Ureter (tissue), 1 donor: Measurements from ENCODE around the gene UGT1A5. TPM values are rescaled to one million over a fixed set of nuclear protein-coding genes. Genes with fewer than 3 reads are reported as not detected.

Source experiments
- DNase-seq: peaks from one replicate; pipeline ENCODE4 v3.0.0-alpha.2; 2020; ENCODE audit warnings: low spot score
- total RNA-seq: library from RNA; stranded (reverse); gene quantifications from one replicate; pipeline ENCODE4 v1.2.4, GENCODE V29; 2023
- donor health status: DM: yes; HTN: yes; CAD: no.

Gene UGT1A5
- total RNA-seq, 1 donor from 2014 or later: 21.3 TPM

DNA sequence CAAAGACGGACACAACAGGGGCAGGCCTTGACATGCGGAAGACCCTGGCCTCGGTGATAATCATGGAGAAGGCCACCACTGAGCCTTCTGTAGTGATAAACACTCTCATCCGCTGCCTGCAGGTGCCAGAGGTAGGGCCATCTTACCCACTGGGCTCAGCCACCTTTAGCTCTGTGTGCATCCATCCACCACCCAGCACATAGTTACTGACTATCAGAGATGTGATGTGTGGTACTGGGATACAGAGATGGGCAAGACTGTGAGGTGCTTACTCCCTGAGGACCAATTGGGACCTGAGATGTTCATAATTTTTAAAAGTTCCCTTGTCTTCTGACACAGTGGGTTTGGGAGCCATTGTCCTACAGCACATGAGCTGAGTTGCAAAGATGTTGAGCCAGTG lies 67.0 kb downstream of the UGT1A5 start:
- no peak for DNase-seq

DNA sequence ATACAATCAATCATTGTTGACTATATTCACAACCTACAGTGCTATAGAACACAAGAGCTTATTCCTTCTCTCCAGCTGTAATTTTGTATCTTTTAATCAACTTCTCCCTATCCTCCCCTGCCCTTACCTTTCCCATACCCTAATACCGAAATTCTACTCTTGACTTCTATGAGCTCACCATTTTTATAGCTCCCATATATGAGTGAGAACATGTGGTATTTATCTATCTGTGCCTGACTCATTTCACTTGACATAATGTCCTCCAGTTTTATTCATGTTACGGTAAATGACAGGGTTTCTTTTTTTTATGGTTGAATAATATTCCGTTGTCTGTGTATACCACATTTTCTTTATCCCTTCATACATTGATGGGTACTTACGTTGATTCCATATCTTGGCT lies 68.1 kb downstream of the UGT1A5 start:
- no peak for DNase-seq

DNA sequence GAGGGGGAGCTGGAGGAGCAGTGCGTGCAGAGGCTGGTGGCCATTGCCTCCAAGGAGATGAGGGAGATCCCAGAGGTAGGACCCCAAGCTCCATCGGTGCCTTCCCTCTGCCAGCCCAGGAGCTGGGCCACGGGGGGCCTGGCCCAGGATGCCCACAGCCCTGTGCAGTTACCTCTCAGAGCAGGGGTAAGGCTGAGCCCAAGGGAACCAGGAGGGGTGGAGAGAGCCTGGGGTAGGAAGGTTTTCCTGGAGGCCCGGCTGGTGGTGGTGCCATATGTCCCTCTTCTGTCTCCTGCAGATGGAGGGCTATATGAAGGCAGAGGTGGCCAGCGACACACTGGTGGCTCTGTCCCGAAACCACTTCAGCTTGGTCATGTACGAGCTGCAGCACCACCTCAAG lies 76.8 kb downstream of the UGT1A5 start:
- no peak for DNase-seq

DNA sequence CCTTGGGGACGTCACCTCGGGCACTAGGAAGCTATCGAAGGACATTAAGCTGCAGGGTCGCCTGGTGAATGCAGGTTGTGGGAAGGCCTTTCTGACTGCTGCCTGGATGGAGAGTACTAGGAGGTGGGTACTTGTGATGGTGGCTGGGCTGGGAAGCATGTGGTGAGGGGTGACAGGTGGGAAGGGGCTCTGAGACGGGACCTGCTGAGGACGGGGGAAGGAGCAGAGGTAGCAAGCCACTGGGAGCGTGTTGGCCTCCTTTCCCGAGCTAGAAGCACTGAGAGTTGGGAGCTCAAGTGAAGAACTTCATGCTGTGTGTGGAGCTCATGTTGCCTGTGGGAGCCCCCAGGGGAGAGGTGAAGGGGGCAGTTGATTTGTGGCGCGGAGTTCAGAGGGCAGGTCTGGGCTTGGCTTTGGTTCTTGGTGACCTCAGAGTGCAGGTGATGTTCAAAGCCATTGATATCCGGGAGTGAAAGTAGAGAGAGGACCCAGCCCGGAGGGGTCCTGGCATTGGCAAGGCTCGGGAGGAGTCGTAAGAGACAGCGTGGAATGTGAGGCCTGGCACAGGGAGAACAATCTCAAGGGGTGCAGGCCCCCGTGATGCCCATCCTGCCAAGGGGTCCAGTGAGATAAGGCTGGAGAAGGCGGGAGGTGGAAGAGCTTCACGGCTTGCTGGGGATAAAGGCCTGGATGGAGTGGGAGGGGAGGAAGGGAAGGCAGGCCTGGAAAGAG lies 78.6 kb downstream of the UGT1A5 start:
- no peak for DNase-seq

DNA sequence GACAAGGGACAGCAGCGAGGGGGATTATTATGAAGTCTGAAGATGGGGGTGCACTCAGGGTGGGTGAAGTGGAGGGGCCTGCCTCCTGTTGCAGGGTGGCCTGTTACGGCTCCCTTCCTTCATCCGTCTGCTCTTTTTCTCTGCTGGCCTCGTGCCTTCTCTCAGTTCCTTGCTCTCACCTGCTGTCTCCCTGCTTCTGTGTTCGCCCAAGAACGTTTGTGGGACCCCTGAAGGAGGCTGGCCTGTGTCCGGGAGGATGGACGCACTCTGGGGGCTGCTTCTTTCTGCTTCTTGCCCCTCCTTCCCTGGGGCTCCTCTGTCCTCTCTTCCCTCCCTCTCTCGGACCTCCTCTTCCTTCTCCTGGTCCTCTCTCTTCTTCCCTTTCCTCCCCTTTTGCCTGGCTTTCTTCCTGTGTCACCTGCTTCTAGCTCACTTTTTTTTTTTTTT lies 79.2 kb downstream of the UGT1A5 start:
- no peak for DNase-seq

DNA sequence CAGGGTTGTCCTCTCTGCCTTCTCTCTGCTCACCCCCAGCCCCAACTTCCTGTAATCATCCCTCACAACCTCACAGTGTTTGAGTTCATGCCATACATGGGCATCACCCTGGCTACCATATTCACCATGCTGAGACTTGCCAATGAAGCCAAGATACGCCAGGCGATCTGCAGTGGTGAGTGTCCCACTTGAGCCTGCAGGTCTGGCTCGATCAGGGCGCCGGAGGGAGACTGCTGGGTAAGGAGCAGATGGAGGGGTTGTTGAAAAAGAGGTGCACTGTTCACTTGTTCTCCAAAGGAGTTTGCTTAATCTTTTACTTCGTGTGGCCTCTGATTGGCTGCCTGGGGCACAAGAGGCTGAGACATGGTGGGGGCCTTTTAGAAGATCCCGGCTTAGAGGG lies 80.0 kb downstream of the UGT1A5 start:
- no peak for DNase-seq

DNA sequence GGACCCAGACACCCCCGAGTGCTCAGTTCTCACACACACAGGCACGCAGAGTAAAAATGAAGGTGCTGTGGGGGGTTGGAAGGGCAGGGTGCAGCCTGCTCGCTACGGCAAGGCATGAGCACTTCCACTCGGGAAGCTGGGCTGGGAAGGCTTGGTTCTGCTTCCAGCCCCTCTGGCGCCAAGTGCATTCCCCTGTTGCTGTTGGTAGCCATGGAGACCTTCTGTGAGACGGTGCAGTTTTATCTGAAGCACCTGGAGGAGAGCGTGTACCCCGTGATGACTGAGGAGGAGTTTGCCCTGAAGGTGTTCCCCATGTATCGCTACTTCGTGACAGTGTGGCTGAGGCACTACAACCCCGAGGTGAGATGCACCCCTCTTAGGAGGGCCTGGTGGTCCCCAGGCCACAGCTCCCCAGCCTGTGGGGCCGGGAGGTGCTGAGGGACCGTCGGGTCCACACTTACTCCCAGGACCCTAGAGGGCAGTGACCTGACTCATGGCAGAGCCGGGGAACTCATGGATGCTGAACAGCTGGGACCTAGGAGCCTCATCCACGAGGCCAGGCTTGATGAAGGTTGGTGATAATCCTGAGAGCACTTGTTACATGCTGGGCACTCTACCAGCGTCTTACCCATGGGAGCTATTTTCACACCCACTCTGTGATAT lies 80.9 kb downstream of the UGT1A5 start:
- no peak for DNase-seq

DNA sequence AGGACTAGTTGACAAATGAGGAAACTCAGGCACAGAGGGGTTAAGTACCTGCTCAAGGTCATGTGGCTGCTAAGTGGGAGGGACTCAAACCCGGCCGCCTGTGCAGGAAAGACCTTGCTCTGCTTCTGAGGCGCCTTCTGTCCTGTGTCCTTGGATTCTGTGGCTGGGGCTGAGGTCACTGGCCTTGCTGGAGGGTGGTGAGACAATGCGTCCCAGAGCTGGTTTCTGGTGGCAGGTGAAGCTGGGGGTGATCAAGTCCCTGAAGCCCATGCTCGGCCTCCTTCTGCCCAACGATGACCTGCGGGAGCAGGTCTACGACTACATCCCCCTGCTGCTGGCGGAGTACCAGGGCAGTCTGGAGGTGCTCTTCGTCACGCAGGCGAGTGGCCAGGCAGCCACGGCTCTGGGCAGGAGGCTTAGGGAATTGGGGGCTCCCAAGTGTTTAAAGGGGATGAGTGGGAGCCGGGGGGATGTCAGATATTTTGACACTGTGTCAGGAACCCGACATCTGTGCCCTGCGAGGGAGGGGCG lies 81.5 kb downstream of the UGT1A5 start:
- no peak for DNase-seq

DNA sequence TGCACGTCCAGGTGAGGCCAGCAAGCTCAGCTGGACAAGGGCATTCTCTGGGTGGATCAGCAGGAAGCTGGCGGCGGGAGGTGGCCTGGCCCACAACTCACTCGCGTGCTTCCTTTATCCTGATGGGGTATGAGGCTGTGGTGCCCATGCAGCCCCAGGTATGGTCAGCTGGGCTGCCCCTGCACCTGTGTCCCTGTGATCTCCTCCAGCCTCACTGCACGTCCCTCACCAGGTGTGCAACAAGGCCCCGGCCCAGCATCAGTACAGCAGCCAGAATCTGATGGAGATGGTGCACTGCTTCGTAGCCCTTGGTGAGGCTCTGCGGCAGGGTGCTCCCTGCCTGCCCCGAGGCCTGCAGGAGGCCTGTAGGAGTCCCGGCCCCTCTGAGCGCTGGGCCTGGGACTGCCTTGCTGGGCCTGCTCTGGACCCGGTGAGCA lies 83.0 kb downstream of the UGT1A5 start:
- DNase-seq: no peak

DNA sequence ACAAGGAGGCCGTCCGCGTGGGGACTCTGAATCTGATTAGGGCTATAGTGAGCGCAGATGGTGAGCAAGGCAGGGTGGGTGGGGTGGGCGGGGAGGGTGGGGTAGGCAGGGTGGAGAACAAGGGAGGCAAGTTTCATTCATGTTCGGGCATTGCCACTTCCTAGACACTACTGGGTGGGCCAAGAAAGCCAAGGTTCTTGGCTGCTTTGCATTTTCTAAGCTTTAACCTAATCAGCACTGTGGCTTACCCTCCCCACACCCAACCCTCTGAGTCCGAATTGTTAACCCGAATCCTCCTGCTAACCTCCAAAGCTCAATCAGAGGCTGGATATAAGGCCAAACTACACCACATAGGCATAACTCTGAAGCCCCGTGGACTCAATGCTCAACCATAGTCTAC lies 83.5 kb downstream of the UGT1A5 start:
- DNase-seq: no peak

DNA sequence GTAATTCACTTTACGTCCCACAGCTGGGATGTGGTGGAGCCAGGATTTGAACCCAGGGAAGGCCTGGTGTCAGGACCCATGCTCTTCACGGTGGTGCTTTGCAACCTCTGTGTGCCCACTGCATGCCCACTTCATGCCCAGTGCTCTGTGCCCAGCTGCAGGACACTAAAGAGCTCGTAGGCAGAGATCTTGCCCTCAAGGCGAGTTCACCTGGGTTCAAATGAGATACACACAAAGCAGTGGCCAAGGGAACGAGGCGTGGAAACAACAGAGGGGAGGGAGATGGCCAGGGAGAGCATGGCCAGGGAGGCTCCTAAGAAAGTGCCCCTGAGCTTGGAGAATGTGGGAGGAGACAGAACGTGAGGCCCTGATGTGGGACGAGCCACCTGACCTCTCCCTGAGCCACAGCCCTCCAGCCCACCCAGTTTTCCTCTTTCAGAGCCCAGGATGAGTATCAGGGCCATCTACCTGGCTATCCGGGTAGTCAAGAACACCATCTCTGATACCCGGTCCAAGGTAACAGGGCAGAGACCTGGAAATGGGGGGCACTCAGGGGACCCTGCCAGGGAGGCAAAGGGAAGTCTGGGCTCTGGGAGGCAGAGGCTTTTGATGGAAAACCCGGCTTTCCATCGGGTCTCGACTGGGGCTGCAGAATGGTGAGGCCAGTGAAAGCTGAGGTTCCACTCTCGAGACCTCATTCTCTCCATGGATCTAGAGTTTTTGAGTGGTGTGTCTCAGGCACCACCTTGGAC lies 85.8 kb downstream of the UGT1A5 start:
- peak; percentile 25 for DNase-seq

DNA sequence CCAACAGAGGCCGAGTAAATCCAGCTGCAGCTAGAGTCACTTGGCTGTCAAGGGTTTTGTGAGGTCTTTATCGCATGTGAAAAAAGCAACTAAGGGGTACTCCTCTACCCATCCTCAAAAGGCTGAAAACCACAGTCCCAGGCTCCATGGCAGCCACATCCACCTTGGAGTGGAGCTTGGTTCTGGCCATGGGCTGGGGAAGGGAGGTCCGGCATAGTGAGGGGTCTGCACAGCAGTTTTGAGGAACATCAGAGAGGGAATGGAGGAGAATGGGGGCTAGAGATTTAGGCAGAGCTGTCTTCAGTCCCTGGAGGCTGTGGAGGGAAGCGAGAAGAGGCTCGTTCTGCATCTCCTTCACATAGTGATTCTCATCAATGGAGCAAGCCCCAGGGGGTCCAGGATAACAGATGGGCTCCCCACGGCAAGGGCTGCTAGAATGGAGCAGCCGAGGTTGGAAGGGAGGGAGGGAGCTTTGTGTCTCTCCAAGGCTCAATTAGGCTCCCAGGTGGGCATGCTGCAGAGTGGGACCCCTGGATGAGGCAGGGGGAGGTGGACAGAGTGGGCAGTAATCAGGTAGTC lies 86.5 kb downstream of the UGT1A5 start:
- peak; percentile 37 for DNase-seq

DNA sequence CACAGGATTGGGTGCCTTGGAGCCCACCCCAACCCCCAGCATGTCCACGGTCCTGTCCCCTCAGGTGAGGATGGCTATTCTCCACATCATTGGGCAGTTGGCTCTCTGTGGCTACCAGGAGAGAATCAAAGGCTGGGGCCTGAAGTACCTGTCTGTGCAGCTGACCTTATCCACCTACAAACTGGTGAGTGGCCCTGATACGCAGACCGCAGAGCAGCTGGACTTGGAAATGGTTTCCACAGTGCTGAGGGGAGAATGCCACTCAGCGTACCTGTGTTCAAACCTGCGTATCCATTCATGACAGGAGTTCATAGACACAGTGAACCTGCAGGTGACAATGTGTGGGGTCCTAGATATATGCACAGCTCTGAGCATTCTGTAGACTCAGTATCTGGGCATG lies 87.0 kb downstream of the UGT1A5 start:
- DNase-seq: no peak

DNA sequence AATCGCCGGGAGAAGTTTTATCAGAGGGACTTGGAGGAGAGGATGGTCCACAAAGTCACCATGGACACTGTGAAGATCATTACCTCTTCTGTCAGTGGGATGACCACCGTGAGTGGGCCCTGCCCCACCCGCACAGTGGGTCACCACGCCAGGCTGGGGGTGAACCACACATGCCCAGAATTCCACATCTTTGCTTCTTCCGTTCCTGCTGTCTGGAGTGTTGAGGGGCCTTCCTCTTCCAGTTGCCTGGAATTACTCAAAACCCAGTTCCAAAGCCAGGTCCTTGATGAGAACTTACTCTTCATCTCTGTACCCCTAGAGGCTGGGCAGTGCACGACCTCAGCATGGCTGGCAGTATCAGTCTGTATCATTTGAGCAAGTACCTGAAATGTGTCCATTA lies 87.5 kb downstream of the UGT1A5 start:
- DNase-seq: peak; percentile 20

DNA sequence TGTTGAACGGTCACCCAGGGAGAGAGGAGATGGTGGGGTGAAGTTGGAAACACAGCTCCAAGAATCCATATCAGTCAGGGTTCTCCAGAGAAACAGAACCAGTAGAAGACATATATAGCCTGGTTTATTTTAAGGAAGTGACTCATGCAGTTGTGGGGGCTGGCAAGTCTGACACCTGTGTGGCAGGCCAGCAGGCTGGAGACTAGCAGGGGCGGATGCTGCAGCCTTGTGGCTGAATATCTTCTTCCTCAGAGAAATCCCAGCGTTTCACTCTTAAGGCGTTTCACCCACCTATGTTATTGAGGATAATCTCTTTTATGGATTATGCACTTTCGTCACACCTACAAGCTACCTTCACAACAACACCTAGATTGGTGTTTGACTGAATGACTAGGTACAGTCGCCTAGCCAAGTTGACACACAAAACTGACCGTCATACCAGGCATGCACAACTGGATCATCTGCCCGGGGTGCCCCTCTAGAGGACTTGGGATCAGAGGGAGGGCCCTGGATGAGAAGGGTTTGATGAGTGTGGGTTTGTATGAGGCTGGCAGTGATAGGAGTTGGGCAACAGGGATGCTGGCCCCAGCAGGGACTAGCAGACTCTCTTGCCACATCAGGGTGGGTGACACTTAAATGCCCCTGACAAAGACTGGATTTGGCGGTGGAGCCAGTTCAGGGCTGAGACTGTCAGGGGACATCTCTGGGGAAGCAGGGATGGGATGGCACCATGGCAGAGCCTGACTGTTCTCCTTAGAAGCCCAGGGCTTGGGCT lies 88.8 kb downstream of the UGT1A5 start:
- DNase-seq: no peak

DNA sequence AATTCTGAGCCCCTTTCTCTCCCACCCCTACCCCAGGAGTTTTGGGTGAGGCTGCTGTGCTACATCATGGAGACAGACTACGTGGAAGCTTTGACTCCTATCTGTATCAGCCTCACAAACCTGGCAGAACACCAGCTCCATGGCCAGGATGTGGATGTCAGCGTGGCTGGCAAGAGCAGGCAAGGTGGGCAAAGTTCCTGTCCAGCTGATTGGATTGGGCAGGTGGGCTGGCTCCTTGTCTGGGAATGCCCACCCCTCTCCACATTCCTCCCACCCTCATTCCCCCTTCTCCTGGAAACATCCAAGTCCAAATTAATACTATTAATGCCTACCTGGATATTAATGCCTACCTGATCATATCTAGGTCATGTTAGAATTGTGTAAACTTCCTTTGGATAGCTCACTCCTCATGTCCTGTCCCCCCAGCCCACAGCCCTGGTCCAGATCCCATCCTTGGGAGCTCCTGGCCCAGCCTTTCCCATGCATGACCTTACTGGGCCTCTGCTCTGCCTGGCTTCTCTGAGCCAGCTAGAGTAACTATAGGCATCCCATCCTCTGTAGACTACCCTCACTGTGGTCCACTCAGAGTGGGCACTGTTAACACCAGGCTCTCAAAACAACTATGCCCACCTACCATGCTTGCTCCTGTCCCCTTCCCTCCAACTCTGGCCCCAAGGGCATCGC lies 89.6 kb downstream of the UGT1A5 start:
- DNase-seq: no peak

DNA sequence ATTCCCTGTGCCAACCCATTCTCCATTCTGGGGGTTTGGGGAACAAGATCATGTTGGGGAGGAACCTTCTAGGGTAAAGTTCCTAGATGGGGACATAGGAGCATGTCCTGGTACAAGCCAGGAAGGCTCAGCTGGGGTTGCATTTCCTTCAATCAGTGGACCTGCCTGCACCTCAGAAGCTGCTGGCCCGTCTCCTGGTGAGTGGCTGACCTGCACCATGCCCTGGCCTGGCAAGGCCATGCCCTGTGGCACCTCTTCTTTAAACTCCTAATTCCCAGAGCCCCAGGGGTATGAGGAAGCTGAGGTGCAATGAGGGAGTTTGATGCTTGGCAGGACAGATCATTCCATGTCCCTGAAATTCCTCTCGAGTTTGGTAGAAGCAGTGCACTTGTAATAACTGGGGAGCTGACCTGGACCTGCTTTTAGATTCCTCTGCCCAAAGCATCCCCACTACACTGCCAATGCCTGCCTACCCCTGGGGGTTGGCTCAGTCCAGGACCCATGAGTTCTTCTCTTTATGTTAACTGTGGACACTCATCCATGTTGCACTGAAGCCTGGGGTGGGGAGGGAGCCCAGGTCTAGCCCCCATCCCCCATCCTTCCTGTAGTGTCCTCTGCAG lies 90.7 kb downstream of the UGT1A5 start:
- DNase-seq: no peak

DNA sequence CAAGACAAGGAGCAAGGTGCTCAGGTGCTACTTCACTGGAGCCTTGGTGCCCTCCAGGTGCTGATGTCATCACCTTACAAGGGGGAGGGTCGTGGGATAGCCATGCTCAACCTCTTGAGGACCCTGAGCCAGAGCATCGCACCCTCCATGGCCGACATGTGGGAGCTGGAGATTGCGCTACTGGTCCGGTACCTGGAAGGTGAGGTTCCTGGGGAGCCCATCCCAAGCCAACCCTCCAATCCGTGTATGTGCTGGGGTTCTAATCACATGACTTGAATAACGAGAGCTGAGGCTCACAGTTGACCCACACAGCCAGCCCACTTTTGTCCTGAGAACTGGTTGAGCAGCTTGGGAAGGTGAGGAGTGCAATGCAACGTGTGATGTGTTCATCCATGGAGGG lies 91.3 kb downstream of the UGT1A5 start:
- peak; percentile 40 for DNase-seq

DNA sequence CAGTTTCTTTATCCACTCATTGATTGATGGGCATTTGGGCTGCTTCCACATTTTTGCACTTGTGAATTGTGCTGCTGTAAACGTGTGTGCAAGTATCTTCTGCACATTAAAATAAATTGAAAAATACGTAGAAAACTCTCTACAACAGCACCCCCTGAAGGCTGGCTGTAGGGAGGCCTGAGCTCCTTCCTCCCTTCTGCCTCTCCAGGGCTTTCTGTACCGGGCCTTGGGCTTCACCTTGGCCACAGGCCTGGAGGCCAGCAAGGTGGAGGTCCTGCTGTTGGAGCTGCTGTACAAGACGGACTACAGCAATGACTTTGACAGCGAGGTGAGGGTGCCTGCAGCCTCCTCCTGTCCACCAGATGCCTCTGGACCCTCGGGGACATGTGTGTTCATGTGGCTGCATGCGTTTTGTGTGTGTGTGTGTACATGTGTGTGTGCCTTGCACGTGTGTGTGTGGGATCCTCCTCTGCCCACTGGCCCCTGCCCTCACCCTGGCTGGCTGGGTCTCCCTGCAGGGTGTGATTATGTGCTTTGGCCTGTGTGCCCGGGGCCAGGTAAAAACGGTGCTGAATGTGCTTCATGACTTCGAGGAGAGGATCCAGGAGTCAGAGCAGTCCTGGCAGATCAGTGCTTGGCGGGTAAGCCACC lies 94.6 kb downstream of the UGT1A5 start:
- DNase-seq: no peak
